ENCODE results near the gene VTN.

The VTN gene, protein sequence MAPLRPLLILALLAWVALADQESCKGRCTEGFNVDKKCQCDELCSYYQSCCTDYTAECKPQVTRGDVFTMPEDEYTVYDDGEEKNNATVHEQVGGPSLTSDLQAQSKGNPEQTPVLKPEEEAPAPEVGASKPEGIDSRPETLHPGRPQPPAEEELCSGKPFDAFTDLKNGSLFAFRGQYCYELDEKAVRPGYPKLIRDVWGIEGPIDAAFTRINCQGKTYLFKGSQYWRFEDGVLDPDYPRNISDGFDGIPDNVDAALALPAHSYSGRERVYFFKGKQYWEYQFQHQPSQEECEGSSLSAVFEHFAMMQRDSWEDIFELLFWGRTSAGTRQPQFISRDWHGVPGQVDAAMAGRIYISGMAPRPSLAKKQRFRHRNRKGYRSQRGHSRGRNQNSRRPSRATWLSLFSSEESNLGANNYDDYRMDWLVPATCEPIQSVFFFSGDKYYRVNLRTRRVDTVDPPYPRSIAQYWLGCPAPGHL

DNA sequence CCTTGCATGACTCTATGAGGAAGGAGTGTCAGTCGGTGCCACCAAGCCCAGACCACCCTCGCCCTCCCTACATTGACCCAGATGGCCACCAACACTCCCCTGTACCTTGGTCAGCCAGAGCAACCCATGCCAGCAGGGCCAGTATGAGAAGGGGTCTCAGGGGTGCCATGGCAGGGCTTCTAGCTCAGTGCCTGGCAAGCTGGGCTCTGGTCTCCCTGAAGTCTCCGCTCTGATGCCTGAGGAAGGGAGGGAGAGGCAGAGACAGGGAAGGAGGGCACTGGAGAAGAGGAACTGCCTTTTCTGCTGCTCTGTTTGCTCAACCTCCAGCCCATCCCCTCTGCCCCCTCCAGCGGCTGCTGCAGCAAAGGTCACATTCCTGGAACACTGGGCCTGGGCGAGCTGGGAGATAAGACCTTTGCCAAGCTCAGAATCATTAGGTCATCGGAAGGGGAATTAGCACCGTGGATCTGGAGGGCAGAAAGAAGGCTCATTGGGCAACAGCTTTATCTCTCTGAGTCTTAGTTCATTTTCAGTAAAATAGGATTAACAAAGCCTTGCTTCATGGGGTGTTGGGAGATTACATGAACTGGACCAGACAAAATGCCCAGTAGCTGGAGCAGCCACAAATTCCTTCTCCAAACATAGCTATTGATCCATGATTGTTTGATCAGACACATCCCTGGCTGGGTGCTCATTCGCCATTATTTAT, at the start of gene VTN:
Gene VTN, minus strand, starts transcription at position 273 of the 709 bp plus-strand sequence. Its CDS starts 104 bp downstream, at position 169.
- peak; percentile 89 for DNase-seq

DNA sequence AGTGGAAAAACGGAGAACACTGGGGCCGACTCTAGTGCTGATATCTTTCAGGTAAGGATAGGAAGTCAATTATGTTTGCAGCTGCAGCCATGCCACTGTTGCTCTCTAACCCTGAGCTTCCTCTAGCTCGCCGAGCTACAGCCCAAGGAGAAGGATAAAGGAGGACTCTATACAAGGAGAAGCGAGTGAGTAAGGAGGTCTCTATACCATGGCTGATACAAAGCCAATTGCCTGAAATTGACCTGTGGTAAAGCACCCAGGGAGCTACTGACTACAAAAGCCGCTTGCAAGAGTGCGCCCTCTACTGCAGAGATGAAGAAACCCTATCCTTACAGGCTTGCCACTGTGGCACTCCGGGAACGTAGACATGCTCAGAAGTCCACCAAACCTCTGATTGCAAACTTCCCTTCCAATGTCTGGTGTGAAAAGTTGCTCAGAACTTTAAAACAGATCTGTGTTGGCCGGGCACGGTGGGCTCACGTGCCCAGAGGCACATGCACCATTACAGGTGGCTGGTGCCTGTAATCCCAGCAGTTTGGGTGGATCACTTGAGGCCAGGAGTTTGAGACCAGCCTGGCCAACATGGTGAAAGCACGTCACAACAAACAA, 46.7 kb upstream of the VTN start:
- DNase-seq: peak; percentile 78

- DNase-seq: no peak
Observed at GRCh38 chr17:28415886-28416285, 45.8 kb upstream of the VTN start.

DNA sequence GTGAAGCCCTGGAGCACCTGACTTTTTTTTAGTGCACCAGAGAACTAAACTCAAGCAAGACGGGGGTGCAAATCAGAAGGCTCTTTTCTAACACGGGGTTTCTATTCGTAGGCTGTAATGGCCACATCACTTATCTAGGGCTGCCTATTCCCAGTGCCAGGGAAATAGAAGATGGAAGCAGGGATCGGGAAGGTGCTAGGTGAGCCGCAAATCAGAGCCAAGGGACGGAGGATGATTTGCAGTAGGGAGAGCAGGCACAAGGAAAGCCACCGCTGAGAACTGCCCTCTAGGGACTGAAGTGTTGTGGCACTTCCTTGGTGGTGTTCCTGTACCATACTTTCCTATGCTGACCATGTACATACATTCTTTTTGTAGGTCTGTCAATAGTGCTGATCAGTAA, 43.7 kb upstream of the VTN start:
- DNase-seq: no peak

- no peak for DNase-seq
Observed at GRCh38 chr17:28412099-28412498, 42.0 kb upstream of the VTN start.

GRCh38 chr17:28407974-28408306, 37.8 kb upstream of the VTN start:
- no peak for DNase-seq

DNA sequence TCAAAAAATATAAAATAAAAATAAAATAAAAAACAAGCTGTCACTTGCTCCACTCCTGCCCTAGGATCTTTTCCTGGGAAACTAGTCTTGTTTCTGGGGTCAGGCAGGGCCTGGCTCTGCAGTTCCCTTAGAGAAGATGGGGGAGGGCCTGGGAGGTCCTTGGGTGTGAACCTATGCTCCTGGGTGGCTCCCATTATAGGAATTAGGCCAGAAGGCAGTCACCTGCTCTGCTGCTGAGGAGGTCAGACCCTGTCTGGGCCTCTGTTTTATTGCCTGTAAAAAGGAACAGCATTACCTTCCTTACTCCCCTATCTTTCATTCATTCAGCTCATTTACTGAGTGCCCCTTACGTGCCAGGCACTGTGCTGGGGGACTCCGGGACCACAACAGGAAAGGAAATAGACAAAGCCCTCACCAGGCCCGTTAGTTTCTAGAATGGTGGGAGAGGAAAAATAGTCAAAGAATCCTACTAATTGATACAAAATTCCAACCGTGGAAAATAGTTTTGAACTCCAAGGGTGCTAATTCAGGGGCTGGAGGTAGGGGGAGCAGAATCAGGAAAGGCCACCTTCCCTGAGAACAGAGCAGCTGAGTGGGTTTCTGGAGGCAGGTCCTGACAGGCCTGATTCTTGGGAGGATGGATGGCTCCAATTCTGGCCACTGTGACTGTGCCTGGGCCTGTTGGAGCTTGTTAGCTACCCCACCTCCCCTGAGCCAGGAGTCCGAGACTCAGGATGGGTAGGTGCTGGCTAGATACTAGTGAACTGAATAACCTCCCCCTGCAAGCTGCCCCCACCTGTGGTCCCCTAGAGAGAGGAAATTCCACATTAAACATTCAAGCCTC, 37.2 kb upstream of the VTN start:
- DNase-seq: no peak

DNA sequence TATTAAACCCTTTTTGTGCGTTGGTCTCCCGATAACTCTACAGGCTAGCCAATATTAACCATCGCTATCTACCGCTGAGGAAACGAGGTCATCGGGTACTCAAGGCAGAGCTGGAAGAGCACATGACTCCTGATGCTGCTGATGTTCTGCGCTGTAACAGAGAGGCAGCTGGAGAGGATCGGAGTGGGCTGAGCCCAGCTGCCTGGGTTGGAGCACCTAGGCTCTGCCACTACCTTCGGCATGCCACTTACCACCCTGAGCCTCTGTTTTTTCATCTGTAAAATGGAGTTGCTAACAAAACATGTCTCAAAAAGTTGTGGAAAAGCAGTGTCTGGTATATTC, 36.3 kb upstream of the VTN start:
- no peak for DNase-seq

GRCh38 chr17:28405632-28406472, 35.7 kb upstream of the VTN start, which contains the start of gene SLC46A1:
Gene SLC46A1 (minus strand): TSS chr17:28406212. CDS start chr17:28406114, 98 bp downstream.
- DNase-seq: peak; percentile 33

- DNase-seq: no peak
Observed at GRCh38 chr17:28404812-28405570, 34.9 kb upstream of the VTN start.

DNA sequence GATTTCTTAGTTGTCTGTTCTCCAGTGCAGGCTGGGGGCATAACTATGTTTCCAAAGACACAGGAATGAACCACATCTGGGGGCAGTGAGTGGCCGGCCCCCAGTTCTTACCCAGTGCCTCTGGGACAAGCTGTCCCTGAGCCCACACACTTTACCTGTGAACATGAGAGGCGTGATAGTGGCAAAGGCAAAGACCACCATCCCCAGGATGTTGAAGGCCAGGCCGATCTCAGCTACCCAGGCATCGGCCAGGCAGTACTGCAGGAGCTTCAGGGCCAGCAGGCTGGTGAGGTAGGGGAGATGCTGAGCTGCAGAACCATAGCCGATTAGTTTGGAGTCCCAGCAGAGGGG, 34.3 kb upstream of the VTN start:
- DNase-seq: no peak

- peak; percentile 50 for DNase-seq
Observed at GRCh38 chr17:28404007-28404406, 33.9 kb upstream of the VTN start.

DNA sequence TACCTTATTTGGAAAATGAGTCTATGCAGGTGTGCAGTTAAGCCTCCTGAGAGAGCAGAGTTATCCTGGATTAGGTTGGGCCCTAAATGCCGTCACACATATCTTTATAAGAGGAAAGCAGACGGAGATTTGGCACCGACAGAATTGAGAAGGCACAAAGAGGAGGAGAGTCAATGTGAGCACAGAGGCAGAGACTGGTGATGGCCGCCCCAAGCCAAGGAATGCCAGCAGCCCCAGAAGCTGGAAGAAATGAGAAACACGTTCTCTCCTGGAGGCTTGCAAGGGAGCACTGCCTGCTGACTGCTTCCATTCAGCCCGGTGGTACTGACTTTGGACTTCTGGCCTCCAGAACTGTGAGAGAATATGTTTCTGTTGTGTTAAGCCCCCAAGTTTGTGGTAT, 32.7 kb upstream of the VTN start:
- no peak for DNase-seq

DNA sequence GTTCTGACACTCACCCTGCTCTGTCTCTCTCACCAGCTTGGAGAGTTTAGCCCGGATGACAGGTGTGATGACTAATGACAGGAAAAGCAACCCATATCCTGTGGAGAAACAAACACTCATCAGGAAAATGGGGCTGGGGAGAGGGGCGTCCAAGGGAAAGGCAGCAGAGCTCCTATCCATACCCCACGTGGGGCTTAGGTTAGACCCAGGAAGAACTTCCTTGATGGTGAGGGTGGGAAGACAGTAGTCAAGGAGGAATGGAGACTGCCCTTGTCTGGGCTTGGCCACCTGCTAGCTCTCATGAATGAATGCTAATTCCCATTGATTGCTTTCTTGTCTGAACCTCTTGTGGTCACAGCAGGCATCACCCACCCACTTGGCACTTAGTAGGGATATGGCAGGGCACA, 32.1 kb upstream of the VTN start:
- DNase-seq: no peak

DNA sequence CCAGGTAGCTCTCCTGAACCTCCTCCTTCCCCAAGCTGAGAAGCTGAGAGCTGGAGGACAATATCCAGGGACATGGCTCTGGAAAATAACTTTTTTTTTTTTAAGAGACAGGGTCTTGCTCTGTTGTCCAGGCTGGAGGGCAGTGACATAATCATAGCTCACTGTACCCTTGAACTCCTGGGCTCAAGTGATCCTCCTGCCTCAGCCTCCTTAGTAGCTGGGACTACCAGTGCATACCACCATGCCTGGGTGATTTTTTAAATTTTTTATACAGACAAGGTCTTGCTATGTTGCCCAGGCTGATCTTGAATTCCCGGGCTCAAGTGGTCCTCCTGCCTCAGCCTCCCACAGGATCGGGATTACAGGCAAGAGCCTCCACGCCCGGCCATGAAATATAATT, 29.7 kb upstream of the VTN start:
- DNase-seq: no peak

DNA sequence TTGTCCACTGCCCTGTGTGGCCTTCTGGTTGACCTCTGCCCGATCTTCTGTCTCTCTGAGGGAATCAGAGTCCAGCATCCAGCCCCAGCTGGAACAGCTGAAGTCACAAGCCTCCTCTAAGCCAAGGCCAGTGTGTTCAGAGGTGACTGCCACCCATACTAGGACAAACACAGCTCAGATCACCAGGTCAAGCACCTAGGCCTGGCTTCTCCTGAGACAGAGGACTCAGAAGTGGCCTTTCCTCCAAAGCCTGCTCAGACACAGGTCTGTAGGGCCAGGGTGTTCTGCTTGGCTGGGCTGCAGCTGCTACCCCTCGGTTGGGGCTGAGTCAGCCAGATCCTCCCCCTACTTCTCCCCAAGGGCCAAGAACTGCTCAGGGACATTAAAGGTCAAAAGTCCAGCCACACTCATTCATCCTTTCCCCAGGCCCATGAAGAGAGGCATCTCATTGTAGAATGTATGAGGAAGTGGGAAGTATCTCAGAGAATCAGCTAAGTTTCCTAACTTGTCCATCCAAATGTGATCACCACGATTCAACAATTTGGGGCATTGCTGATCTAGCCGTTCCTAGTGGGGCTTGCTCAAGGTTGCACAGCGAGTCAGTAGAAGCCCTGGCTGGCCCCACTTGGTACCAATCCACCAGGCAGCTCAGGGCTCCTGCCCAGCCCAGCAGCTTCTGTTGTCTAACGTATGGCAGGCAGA, 28.3 kb upstream of the VTN start:
- DNase-seq: peak; percentile 57

DNA sequence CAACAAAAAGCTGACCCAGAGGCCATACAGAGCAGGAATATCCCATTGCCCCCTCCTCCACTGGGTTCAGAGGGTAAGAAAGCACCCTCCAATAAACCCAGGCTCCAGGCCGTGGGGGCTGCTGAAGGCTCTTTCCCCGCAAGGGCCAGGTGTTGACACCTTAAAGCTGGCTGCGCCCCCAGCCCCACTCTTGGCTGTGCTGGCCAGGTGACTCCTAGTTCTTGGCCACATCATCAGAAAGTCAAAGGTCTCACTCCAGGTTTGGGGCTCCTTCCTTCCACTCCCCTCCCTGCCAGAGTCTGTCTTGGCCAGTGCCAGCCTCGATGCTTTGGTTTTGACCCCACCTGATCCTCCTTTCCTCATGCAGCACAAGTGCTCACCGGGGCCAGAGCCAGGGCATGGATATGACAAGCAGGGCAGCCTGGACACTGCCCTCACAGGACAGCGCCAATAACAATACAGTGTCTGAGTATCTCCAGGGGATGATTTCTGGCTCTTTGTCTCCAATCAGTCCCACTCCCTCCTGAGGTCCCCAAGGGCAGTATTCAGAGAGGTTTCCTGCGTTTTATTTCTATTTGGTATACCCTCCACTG, 27.7 kb upstream of the VTN start:
- no peak for DNase-seq

DNA sequence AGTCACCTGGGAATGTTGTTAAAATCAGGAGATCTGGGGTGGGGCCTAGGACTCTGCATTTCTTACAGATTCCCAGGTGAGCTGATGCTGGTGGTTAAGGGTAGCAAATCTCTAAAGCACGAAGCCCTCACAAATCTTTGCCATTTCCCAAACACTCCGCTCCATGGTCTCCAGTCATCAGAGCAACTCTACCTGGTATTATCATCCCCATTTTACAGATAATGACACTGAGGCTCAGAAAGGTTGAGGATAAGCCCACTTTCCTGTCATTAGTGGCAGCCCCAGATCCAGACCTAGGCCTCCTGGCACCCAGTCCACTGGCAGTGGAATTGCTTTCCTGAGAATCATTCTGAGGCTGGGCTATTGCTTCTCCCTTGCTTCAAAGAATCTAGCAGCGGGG, 27.2 kb upstream of the VTN start:
- DNase-seq: no peak

- no peak for DNase-seq
Observed at GRCh38 chr17:28396635-28397239, 26.6 kb upstream of the VTN start.

- no peak for DNase-seq
Observed at GRCh38 chr17:28395968-28396367, 25.9 kb upstream of the VTN start.

All from suppressor macrophage treated with lipopolysaccharide for 4 hours (primary cell).